Neutrophil (primary cell): ENCODE data around the gene FBXW5.

Experiments
- H3K27ac ChIP-seq: fragments of 200-600 bp; sonication (generic); 2 replicates; pipeline ENCODE4 v1.5.1; 2016; ENCODE audit warnings: mild to moderate bottlenecking, moderate library complexity
- H3K27me3 ChIP-seq: fragments of 200-600 bp; sonication (generic); 2 replicates; pipeline ENCODE4 v1.6.0; 2016; ENCODE audit warnings: mild to moderate bottlenecking
- H3K36me3 ChIP-seq: fragments of 200-600 bp; sonication (generic); 2 replicates; pipeline ENCODE4 v1.5.1; 2017
- H3K4me1 ChIP-seq, 2 experiments: fragments of 200-600 bp in 1 of 2; sonication (generic) in 1 of 2; 1 replicate in 1 of 2; 2 replicates in 1 of 2; pipeline versions ENCODE4 v1.5.1 to v1.6.1; 2013 to 2016; ENCODE audit warnings: low read depth in 1 of 2, low read length in 1 of 2, mild to moderate bottlenecking in 1 of 2, moderate library complexity in 1 of 2; ENCODE audit not compliant: control insufficient read depth in 1 of 2, insufficient read depth in 1 of 2
- H3K4me3 ChIP-seq, 2 experiments: fragments of 200-600 bp in 1 of 2; sonication (generic) in 1 of 2; 1 replicate in 1 of 2; 2 replicates in 1 of 2; pipeline ENCODE4 v1.5.1; 2013 to 2016; ENCODE audit warnings: low read depth in 1 of 2, low read length in 1 of 2, mild to moderate bottlenecking in 1 of 2, moderate library complexity in 1 of 2
- H3K9me3 ChIP-seq: fragments of 200-600 bp; sonication (generic); 2 replicates; pipeline ENCODE4 v1.5.1; 2016
- CTCF ChIP-seq: fragments of 200-600 bp; sonication (generic); IDR thresholded peaks from 2 replicates; pipeline ENCODE4 v1.5.1; 2016; ENCODE audit warnings: antibody characterized with exemption

The FBXW5 gene

GRCh38 chr9:136926749-136927148 lies 17.8 kb downstream of the FBXW5 start:
- Histone ChIP-seq H3K9me3 (no peaks in the 10 kb centered on the region), H3K27ac (no peak overlapping the region), H3K4me1 (peaks cover 8 to 12% of the 10 kb centered on the region in 2 experiments), H3K4me3 (no peak overlapping the region), H3K36me3 (peaks cover 48% of the 10 kb centered on the region), H3K27me3 (no peaks in the 10 kb centered on the region)
- no peak for TF ChIP-seq CTCF

GRCh38 chr9:136926154-136926704 lies 18.3 kb downstream of the FBXW5 start:
- Histone ChIP-seq H3K4me1 (peaks cover 8 to 12% of the 10 kb centered on the region in 2 experiments), H3K27ac (no peak overlapping the region), H3K27me3 (no peaks in the 10 kb centered on the region), H3K36me3 (peaks cover 53% of the 10 kb centered on the region), H3K4me3 (no peak overlapping the region), H3K9me3 (no peaks in the 10 kb centered on the region)
- TF ChIP-seq CTCF: no peak

GRCh38 chr9:136925414-136926153 lies 19.0 kb downstream of the FBXW5 start:
- peaks cover 59% of the 10 kb centered on the region for H3K36me3 ChIP-seq
- no peak for TF ChIP-seq CTCF

GRCh38 chr9:136923881-136924280 lies 20.7 kb downstream of the FBXW5 start:
- Histone ChIP-seq H3K27me3 (no peaks in the 10 kb centered on the region), H3K9me3 (no peaks in the 10 kb centered on the region), H3K4me3 (no peak overlapping the region), H3K4me1 (peaks cover 8 to 9% of the 10 kb centered on the region in 2 experiments), H3K36me3 (peaks cover 70% of the 10 kb centered on the region), H3K27ac (no peak overlapping the region)
- no peak for TF ChIP-seq CTCF

More at GRCh38 chr9:136925414-136926153, 19.0 kb downstream of the FBXW5 start:
- H3K27me3 ChIP-seq: no peaks in the 10 kb centered on the region
- H3K4me1 ChIP-seq: peaks cover 8 to 12% of the 10 kb centered on the region in 2 experiments
- no peak overlapping the region for H3K27ac ChIP-seq
- H3K4me3 ChIP-seq: no peak overlapping the region
- no peaks in the 10 kb centered on the region for H3K9me3 ChIP-seq

- no peak for TF ChIP-seq CTCF
Measured at GRCh38 chr9:136922540-136922939, 22.0 kb downstream of the FBXW5 start.

More at GRCh38 chr9:136922540-136922939, 22.0 kb downstream of the FBXW5 start:
- H3K4me3 ChIP-seq: no peak overlapping the region
- H3K4me1 ChIP-seq: peaks cover 8% of the 10 kb centered on the region in 2 experiments
- no peak overlapping the region for H3K27ac ChIP-seq
- H3K27me3 ChIP-seq: no peaks in the 10 kb centered on the region
- peaks cover 69% of the 10 kb centered on the region for H3K36me3 ChIP-seq
- H3K9me3 ChIP-seq: no peaks in the 10 kb centered on the region
